Activated naive CD4-positive, alpha-beta T cell treated with anti-CD3 and anti-CD28 coated beads, Interleukin-2, amount 50 U/mL, for 72 hours (primary cell): ENCODE measurements around the gene OR10P1. TPM values are rescaled to one million over a fixed set of nuclear protein-coding genes. Genes with fewer than 3 reads are reported as not detected.
"Not testable (repeated sequence)": the region's sequence is repeated elsewhere in the genome, so short reads cannot be mapped to it uniquely, and the experiment has no call there.

Experiments used
- ATAC-seq, 2 donors: fragments of 150-1000 bp; cut with Tn5 transposase; 2 replicates each; pipeline ENCODE4 v1.10.0; 2021; ENCODE audit warnings: mild to moderate bottlenecking in 2 of 2, moderate library complexity in 2 of 2
- DNase-seq, 2 donors: peaks; one replicate each; pipeline ENCODE4 v3.0.0; 2021 to 2022; ENCODE audit warnings: low spot score in 2 of 2
- H3K27ac Mint-ChIP-seq, 2 donors: one replicate each; pipeline ENCODE4 v1.8.0; 2022; ENCODE audit warnings: mild to moderate bottlenecking in 2 of 2, mixed read lengths in 2 of 2
- H3K36me3 Mint-ChIP-seq, 2 donors: one replicate each; pipeline ENCODE4 v1.8.0; 2022; ENCODE audit warnings: mixed read lengths in 2 of 2
- H3K9me3 Mint-ChIP-seq, 2 donors: one replicate each; pipeline ENCODE4 v1.8.0; 2022; ENCODE audit warnings: mixed read lengths in 2 of 2
- total RNA-seq, 2 donors: library from RNA; stranded (reverse); gene quantifications; one replicate each; pipeline ENCODE4 v1.2.3, GENCODE V29; 2022

OR10P1 gene
- total RNA-seq, 2 donors from 2014 or later, result not detected

GRCh38 chr12:55642267-55642666 lies 5.6 kb downstream of the OR10P1 start:
- no peak overlapping the region for H3K27ac Mint-ChIP-seq

GRCh38 chr12:55642669-55643068 lies 6.0 kb downstream of the OR10P1 start:
- ATAC-seq (no peak), DNase-seq (no peak)

More at GRCh38 chr12:55642267-55642666, 5.6 kb downstream of the OR10P1 start:
- peaks cover 0 to 5% of the 10 kb centered on the region in 2 donors for H3K9me3 Mint-ChIP-seq
- H3K36me3 Mint-ChIP-seq, result no peaks in the 10 kb centered on the region
- ATAC-seq (no peak), DNase-seq (no peak)

GRCh38 chr12:55644591-55644990 lies 7.9 kb downstream of the OR10P1 start:
- ATAC-seq (no peak), DNase-seq (no peak)
- H3K36me3 Mint-ChIP-seq, result peaks cover 3 to 12% of the 10 kb centered on the region in 2 donors
- peaks cover 2 to 8% of the 10 kb centered on the region in 2 donors for H3K9me3 Mint-ChIP-seq
- no peak overlapping the region for H3K27ac Mint-ChIP-seq

More at GRCh38 chr12:55642669-55643068, 6.0 kb downstream of the OR10P1 start:
- H3K36me3 Mint-ChIP-seq, result no peaks in the 10 kb centered on the region
- H3K9me3 Mint-ChIP-seq, result peaks cover 0 to 5% of the 10 kb centered on the region in 2 donors
- no peak overlapping the region for H3K27ac Mint-ChIP-seq

GRCh38 chr12:55647027-55647426 lies 10.3 kb downstream of the OR10P1 start:
- ATAC-seq, result no peak
- Mint-ChIP-seq H3K9me3 (peaks cover 4 to 19% of the 10 kb centered on the region in 2 donors), H3K36me3 (peaks cover 6 to 33% of the 10 kb centered on the region in 2 donors)

GRCh38 chr12:55650620-55651298 lies 14.1 kb downstream of the OR10P1 start:
- peaks cover 6 to 37% of the 10 kb centered on the region in 2 donors for H3K36me3 Mint-ChIP-seq
- H3K9me3 Mint-ChIP-seq, result peaks cover 4 to 19% of the 10 kb centered on the region in 2 donors
- H3K27ac Mint-ChIP-seq, result peak overlapping the region in 1 of 2 donors; percentile 75
- not testable (repeated sequence) for DNase-seq
- peak in 1 of 2 donors; percentile 50 for ATAC-seq

More at GRCh38 chr12:55647027-55647426, 10.3 kb downstream of the OR10P1 start:
- DNase-seq, result no peak
- H3K27ac Mint-ChIP-seq, result peak overlapping the region in 1 of 2 donors; percentile 19

GRCh38 chr12:55651299-55651683 lies 14.6 kb downstream of the OR10P1 start:
- H3K9me3 Mint-ChIP-seq, result peaks cover 4 to 19% of the 10 kb centered on the region in 2 donors
- peaks cover 6 to 37% of the 10 kb centered on the region in 2 donors for H3K36me3 Mint-ChIP-seq
- peak overlapping the region in 1 of 2 donors; percentile 75 for H3K27ac Mint-ChIP-seq
- no peak for DNase-seq
- peak in 1 of 2 donors; percentile 43 for ATAC-seq

GRCh38 chr12:55652352-55652751 lies 15.7 kb downstream of the OR10P1 start:
- ATAC-seq, result peak; percentile 86 to 93
- Mint-ChIP-seq H3K27ac (peak overlapping the region in 1 of 2 donors; percentile 10), H3K36me3 (peaks cover 6 to 37% of the 10 kb centered on the region in 2 donors), H3K9me3 (peaks cover 4 to 14% of the 10 kb centered on the region in 2 donors)
- no peak for DNase-seq

GRCh38 chr12:55653031-55653430 lies 16.3 kb downstream of the OR10P1 start:
- H3K36me3 Mint-ChIP-seq, result peaks cover 6 to 37% of the 10 kb centered on the region in 2 donors
- H3K9me3 Mint-ChIP-seq, result peaks cover 4 to 14% of the 10 kb centered on the region in 2 donors
- ATAC-seq, result no peak
- H3K27ac Mint-ChIP-seq, result no peak overlapping the region
- DNase-seq, result no peak

GRCh38 chr12:55654511-55655214 lies 18.0 kb downstream of the OR10P1 start:
- Mint-ChIP-seq H3K27ac (no peak overlapping the region), H3K36me3 (peaks cover 2 to 24% of the 10 kb centered on the region in 2 donors)
- no peak for ATAC-seq

GRCh38 chr12:55657212-55657611 lies 20.5 kb downstream of the OR10P1 start:
- Mint-ChIP-seq H3K27ac (no peak overlapping the region), H3K9me3 (no peaks in the 10 kb centered on the region), H3K36me3 (peaks cover 0 to 2% of the 10 kb centered on the region in 2 donors)
- no peak for DNase-seq
- no peak for ATAC-seq

More at GRCh38 chr12:55654511-55655214, 18.0 kb downstream of the OR10P1 start:
- H3K9me3 Mint-ChIP-seq, result peaks cover 2 to 11% of the 10 kb centered on the region in 2 donors
- DNase-seq, result no peak

- H3K36me3 Mint-ChIP-seq, result no peaks in the 10 kb centered on the region
- DNase-seq (no peak), ATAC-seq (no peak)
- no peaks in the 10 kb centered on the region for H3K9me3 Mint-ChIP-seq
- no peak overlapping the region for H3K27ac Mint-ChIP-seq
Observed at GRCh38 chr12:55658212-55658611, 21.5 kb downstream of the OR10P1 start.

GRCh38 chr12:55658635-55659391 lies 22.1 kb downstream of the OR10P1 start:
- no peak for DNase-seq
- Mint-ChIP-seq H3K9me3 (no peaks in the 10 kb centered on the region), H3K27ac (no peak overlapping the region), H3K36me3 (no peaks in the 10 kb centered on the region)
- ATAC-seq, result no peak

GRCh38 chr12:55659486-55660385 lies 23.0 kb downstream of the OR10P1 start:
- Mint-ChIP-seq H3K36me3 (no peaks in the 10 kb centered on the region), H3K9me3 (no peaks in the 10 kb centered on the region), H3K27ac (no peak overlapping the region)
- ATAC-seq, result peak in 1 of 2 donors; percentile 45
- no peak for DNase-seq

GRCh38 chr12:55663391-55663790 lies 26.7 kb downstream of the OR10P1 start:
- Mint-ChIP-seq H3K27ac (no peak overlapping the region), H3K36me3 (no peaks in the 10 kb centered on the region), H3K9me3 (no peaks in the 10 kb centered on the region)
- ATAC-seq (no peak), DNase-seq (no peak)

GRCh38 chr12:55664826-55665225 lies 28.1 kb downstream of the OR10P1 start:
- Mint-ChIP-seq H3K36me3 (no peaks in the 10 kb centered on the region), H3K9me3 (no peaks in the 10 kb centered on the region), H3K27ac (no peak overlapping the region)
- no peak for ATAC-seq
- DNase-seq, result no peak

GRCh38 chr12:55666508-55666907 lies 29.8 kb downstream of the OR10P1 start:
- no peak overlapping the region for H3K27ac Mint-ChIP-seq

More at GRCh38 chr12:55666508-55666907, 29.8 kb downstream of the OR10P1 start:
- Mint-ChIP-seq H3K9me3 (no peaks in the 10 kb centered on the region), H3K36me3 (no peaks in the 10 kb centered on the region)
- ATAC-seq (no peak), DNase-seq (no peak)
